ENCODE measurements around the gene HHAT.

Gene HHAT

GRCh38 chr1:210446479-210446878, 117.8 kb downstream of the HHAT start:
- no peak for DNase-seq

GRCh38 chr1:210447456-210448057, 118.9 kb downstream of the HHAT start:
- DNase-seq: no peak

GRCh38 chr1:210448297-210448892, 119.7 kb downstream of the HHAT start:
- DNase-seq: no peak

GRCh38 chr1:210455840-210456603, 127.3 kb downstream of the HHAT start:
- DNase-seq: no peak

- no peak for DNase-seq
Observed at GRCh38 chr1:210456731-210457255, 128.1 kb downstream of the HHAT start.

GRCh38 chr1:210457568-210457967, 128.9 kb downstream of the HHAT start:
- no peak for DNase-seq

GRCh38 chr1:210464519-210465039, 135.9 kb downstream of the HHAT start:
- no peak for DNase-seq

GRCh38 chr1:210465150-210465549, 136.4 kb downstream of the HHAT start:
- DNase-seq: no peak

GRCh38 chr1:210467440-210468043, 138.8 kb downstream of the HHAT start:
- DNase-seq: no peak

GRCh38 chr1:210469441-210469840, 140.7 kb downstream of the HHAT start:
- DNase-seq: no peak

- no peak for DNase-seq
Observed at GRCh38 chr1:210475321-210475720, 146.6 kb downstream of the HHAT start.

- no peak for DNase-seq
Observed at GRCh38 chr1:210475806-210476205, 147.1 kb downstream of the HHAT start.

GRCh38 chr1:210476730-210477129, 148.0 kb downstream of the HHAT start:
- no peak for DNase-seq

- DNase-seq: no peak
Observed at GRCh38 chr1:210477328-210477924, 148.7 kb downstream of the HHAT start.

GRCh38 chr1:210478820-210479219, 150.1 kb downstream of the HHAT start:
- DNase-seq: no peak

GRCh38 chr1:210482491-210482890, 153.8 kb downstream of the HHAT start:
- DNase-seq: no peak

GRCh38 chr1:210482945-210483617, 154.4 kb downstream of the HHAT start:
- no peak for DNase-seq

- DNase-seq: no peak
Observed at GRCh38 chr1:210483821-210484220, 155.1 kb downstream of the HHAT start.

- DNase-seq: no peak
Observed at GRCh38 chr1:210487021-210487420, 158.3 kb downstream of the HHAT start.

- DNase-seq: no peak
Observed at GRCh38 chr1:210489491-210489890, 160.8 kb downstream of the HHAT start.

GRCh38 chr1:210490781-210491180, 162.1 kb downstream of the HHAT start:
- no peak for DNase-seq

GRCh38 chr1:210496063-210496462, 167.4 kb downstream of the HHAT start:
- no peak for DNase-seq

Measured in NCI-H1048 (cell line).